A549 (cell line): ENCODE data around the gene CEP192. TPM values are rescaled to one million over a fixed set of nuclear protein-coding genes. Genes with fewer than 3 reads are reported as not detected.
A peak's percentile ranks its signal among the peaks of the same experiment; 100 is the strongest.

Experiments
- ATAC-seq, 2 experiments: fragments of 200-7000 bp in 1 of 2; fragments of >200 bp in 1 of 2; cut with Nextera tagmentation in 1 of 2; cut with Tn5 transposase in 1 of 2; 3 replicates each; pipeline versions ENCODE4 v1.8.0 to v1.9.1; 2018 to 2020; ENCODE audit warnings: mild to moderate bottlenecking in 1 of 2, moderate library complexity in 1 of 2
- CTCF ChIA-PET: fragments of 300-600 bp; sonication (Branson Sonifier 250); formaldehyde crosslinking; extraction: SDS; loops from one replicate; lab custom pipeline; 2021; ENCODE audit warnings: antibody characterized with exemption, inconsistent platforms; lab: Yijun Ruan, JAX
- POLR2A ChIA-PET: fragments of 350-600 bp; formaldehyde crosslinking; extraction: SDS; loops from one replicate; lab custom pipeline; 2021; ENCODE audit warnings: antibody characterized with exemption, inconsistent platforms; lab: Yijun Ruan, JAX
- DNase-seq, 2 experiments: peaks; one replicate each; pipeline versions ENCODE4 v3.0.0 to v3.0.0-alpha.2; 2011 to 2016; ENCODE audit warnings: low read depth in 1 of 2, low spot score in 1 of 2
- FAIRE-seq: peaks from 2 replicates; lab custom pipeline; 2011; peaks lifted over from hg19 to GRCh38; lab: Jason Lieb, UNC
- H3K27ac ChIP-seq, 2 experiments: fragments of >200 bp; sonication (Bioruptor Twin); formaldehyde crosslinking; 3 replicates each; pipeline ENCODE4 v1.5.1; 2016 to 2017
- H3K4me1 ChIP-seq: fragments of >200 bp; sonication (Bioruptor Twin); formaldehyde crosslinking; 3 replicates; pipeline ENCODE4 v1.6.1; 2016
- H3K4me2 ChIP-seq: fragments of >200 bp; sonication (Bioruptor Twin); formaldehyde crosslinking; 3 replicates; pipeline ENCODE4 v1.6.1; 2016
- H3K4me3 ChIP-seq: fragments of >200 bp; sonication (Bioruptor Twin); formaldehyde crosslinking; 3 replicates; pipeline ENCODE4 v1.5.1; 2016
- H3K9me3 ChIP-seq: fragments of >200 bp; sonication (Bioruptor Twin); formaldehyde crosslinking; 3 replicates; pipeline ENCODE4 v1.6.1; 2016
- CBX2 ChIP-seq: fragments of 200-600 bp; sonication (generic); IDR thresholded peaks from 2 replicates; pipeline ENCODE4 v1.6.1; 2016; ENCODE audit warnings: low read depth, mild to moderate bottlenecking, borderline replicate concordance
- CHD2 ChIP-seq: fragments of 150-350 bp; IDR thresholded peaks from 2 replicates; pipeline ENCODE4 v1.6.1; 2014; ENCODE audit warnings: low read length; ENCODE audit not compliant: partially characterized antibody
- CHD4 ChIP-seq: fragments of 200-600 bp; sonication (generic); IDR thresholded peaks from 2 replicates; pipeline ENCODE4 v1.6.1; 2016; ENCODE audit warnings: antibody characterized with exemption, mild to moderate bottlenecking, borderline replicate concordance
- CTCF ChIP-seq: fragments of >200 bp; sonication (Bioruptor Twin); formaldehyde crosslinking; IDR thresholded peaks from 3 replicates; pipeline ENCODE4 v1.5.1; 2016
- E2F6 ChIP-seq: IDR thresholded peaks from 2 replicates; pipeline ENCODE4 v1.6.1; 2012; ENCODE audit warnings: low read depth, borderline replicate concordance
- ELK1 ChIP-seq: fragments of 150-350 bp; IDR thresholded peaks from 2 replicates; pipeline ENCODE4 v1.6.1; 2014; ENCODE audit warnings: low read depth, mild to moderate bottlenecking, low read length
- HDAC2 ChIP-seq: fragments of 200-600 bp; sonication (generic); IDR thresholded peaks from 2 replicates; pipeline ENCODE4 v1.6.1; 2016
- HES2 ChIP-seq: fragments of >200 bp; sonication (Bioruptor Twin); formaldehyde crosslinking; IDR thresholded peaks from 2 replicates; pipeline ENCODE4 v1.6.1; 2016
- HEYL ChIP-seq: fragments of 250-450 bp; sonication (Bioruptor Pico); IDR thresholded peaks from 2 replicates; pipeline ENCODE4 v1.8.0; 2021; ENCODE audit warnings: mild to moderate bottlenecking, moderate library complexity
- HOXA7 ChIP-seq: fragments of 250-450 bp; sonication (Bioruptor Pico); IDR thresholded peaks from 2 replicates; pipeline ENCODE4 v1.5.0; 2020; ENCODE audit warnings: mild to moderate bottlenecking, moderate library complexity
- HOXB13 ChIP-seq: fragments of 250-450 bp; sonication (Bioruptor Pico); IDR thresholded peaks from 2 replicates; pipeline ENCODE4 v1.5.0; 2020; ENCODE audit warnings: low read depth, mild to moderate bottlenecking, moderate library complexity
- JUNB ChIP-seq: fragments of >200 bp; sonication (Bioruptor Twin); formaldehyde crosslinking; IDR thresholded peaks from 2 replicates; pipeline ENCODE4 v1.6.1; 2016
- MAFK ChIP-seq: fragments of 450-650 bp; IDR thresholded peaks from 2 replicates; pipeline ENCODE4 v1.6.1; 2014; ENCODE audit not compliant: partially characterized antibody
- MAZ ChIP-seq: fragments of 150-350 bp; IDR thresholded peaks from 2 replicates; pipeline ENCODE4 v1.6.1; 2014; ENCODE audit warnings: antibody characterized with exemption, low read depth, low read length, borderline replicate concordance
- MYC ChIP-seq: IDR thresholded peaks from 2 replicates; pipeline ENCODE4 v1.6.1; 2012; ENCODE audit warnings: mild to moderate bottlenecking, inconsistent platforms, low read length, improper control_type of control experiment, borderline replicate concordance
- NFE2L2 ChIP-seq: fragments of 150-350 bp; conservative IDR thresholded peaks from 2 replicates; pipeline ENCODE4 v1.6.1; 2014; ENCODE audit warnings: low read length
- NR3C1 ChIP-seq: fragments of >200 bp; sonication (Bioruptor Twin); formaldehyde crosslinking; IDR thresholded peaks from 3 replicates; pipeline ENCODE4 v1.6.1; 2017
- RCOR1 ChIP-seq: fragments of 150-350 bp; IDR thresholded peaks from 2 replicates; pipeline ENCODE4 v1.6.1; 2014; ENCODE audit warnings: antibody characterized with exemption, low read length, low read depth
- REST ChIP-seq: fragments of 200-600 bp; sonication (generic); IDR thresholded peaks from 2 replicates; pipeline ENCODE4 v1.6.1; 2016; ENCODE audit warnings: antibody characterized with exemption, mild to moderate bottlenecking, moderate library complexity
- RFX5 ChIP-seq: fragments of 450-650 bp; IDR thresholded peaks from 2 replicates; pipeline ENCODE4 v1.7.1; 2014; ENCODE audit warnings: antibody characterized with exemption, mild to moderate bottlenecking, moderate library complexity
- TP53 ChIP-seq: fragments of 250-450 bp; sonication (Bioruptor Pico); IDR thresholded peaks from 2 replicates; pipeline ENCODE4 v1.5.0; 2021; ENCODE audit warnings: mild to moderate bottlenecking, moderate library complexity
- USF2 ChIP-seq: fragments of 450-650 bp; IDR thresholded peaks from 2 replicates; pipeline ENCODE4 v1.6.1; 2014; ENCODE audit warnings: antibody characterized with exemption
- ZFP36 ChIP-seq: fragments of 450-650 bp; IDR thresholded peaks from 2 replicates; pipeline ENCODE4 v1.6.1; 2014; ENCODE audit warnings: borderline replicate concordance; ENCODE audit not compliant: partially characterized antibody
- ZNF302 ChIP-seq: fragments of 250-450 bp; sonication (Bioruptor Pico); IDR thresholded peaks from 2 replicates; pipeline ENCODE4 v1.9.0; 2021; ENCODE audit warnings: inconsistent platforms, mild to moderate bottlenecking, moderate library complexity
- WGBS: methylation state at CpG from one replicate; pipeline ENCODE4 v1.1.6; 2017; ENCODE audit errors: missing lambda C conversion rate; 5-methylcytosine and 5-hydroxymethylcytosine counted together
- polyA plus RNA-seq, 4 experiments: library from polyadenylated mRNA; depleted of rRNA in 3 of 4; stranded (reverse); fragments of >200 nt; fragmentation: RNase III in 1 of 4; extraction: RNeasy Plus Mini Kit Qiagen cat#74134 plus additional on column Dnase treatment in 1 of 4; gene quantifications; 2 replicates in 3 of 4; 3 replicates in 1 of 4; pipeline ENCODE4 v1.2.3, GENCODE V29; 2011 to 2017

Gene CEP192
- polyA plus RNA-seq, 2 of the 4 experiments (the other 2 are of a cell fraction) = 8.9 to 21.1 TPM

GRCh38 chr18:12990123-12990475 lies 1.1 kb upstream of the CEP192 start:
- POLR2A ChIA-PET = interaction anchor here (0.7 to 0.9 kb wide), 2 partner anchors 10 to 15 kb away, joined by 3 to 6 read pairs; no protein-coding TSS in a partner anchor
- FAIRE-seq (no peak), DNase-seq (no peak), ATAC-seq (0 out of 6 replicates have a peak, but pooled peaks of 1 of the 2 experiments have one; percentile 4)
- Histone ChIP-seq H3K9me3 (no peaks in the 10 kb centered on the region), H3K4me2 (peak overlapping the region; percentile 83), H3K27ac (peak overlapping the region; percentile 78 to 94; a peak in 5 of 6 replicates), H3K4me1 (peaks cover 17% of the 10 kb centered on the region), H3K4me3 (peak overlapping the region; percentile 66; the same call in 2 of the 3 replicates)
- CTCF ChIA-PET = no interaction called here
- WGBS = 86% methylated on average over 2 of the region's 2 CpGs
- no peak for TF ChIP-seq HOXA7
- no peak for TF ChIP-seq RFX5
- TF ChIP-seq CHD2 = no peak
- no peak for TF ChIP-seq MAZ
- TF ChIP-seq ELK1 = no peak
- TF ChIP-seq REST = no peak
- no peak for TF ChIP-seq RCOR1
- no peak for TF ChIP-seq HDAC2
- no peak for TF ChIP-seq MYC
- TF ChIP-seq CHD4 = no peak
- TF ChIP-seq NR3C1 = no peak
- TF ChIP-seq E2F6 = no peak

- ATAC-seq (peak; percentile 8 to 11; a peak in 4 of 6 replicates), FAIRE-seq (no peak), DNase-seq (no peak)
- Histone ChIP-seq H3K4me2 (peak overlapping the region; percentile 83), H3K4me1 (peaks cover 17% of the 10 kb centered on the region), H3K9me3 (no peaks in the 10 kb centered on the region), H3K4me3 (peak overlapping the region; percentile 66)
- POLR2A ChIA-PET = interaction anchor here (0.6 to 1.5 kb wide), 8 partner anchors 10 to 231 kb away, joined by 3 to 19 read pairs (median 4); partner anchors contain the start of gene PTPN2
- WGBS = 10% methylated on average over 11 of the region's 11 CpGs
- TF ChIP-seq ZFP36 (no peak), HEYL (CRISPR knock-in tag) (no peak), HOXB13 (CRISPR knock-in tag) (no peak), CBX2 (no peak), CTCF (no peak), HDAC2 (no peak), JUNB (no peak), ZNF302 (no peak), HES2 (no peak), MAFK (no peak), USF2 (no peak), TP53 (CRISPR knock-in tag) (no peak), NFE2L2 (no peak)
- TF ChIP-seq, all 56 proteins: peak for 0
- CTCF ChIA-PET = interaction anchor here (0.8 kb wide), 1 partner anchor 541 kb away, joined by 3 read pairs; no protein-coding TSS in a partner anchor
- H3K27ac ChIP-seq = peak overlapping the region; percentile 78 to 94
Measured at GRCh38 chr18:12990641-12990966, 558 bp upstream of the CEP192 start.
